Calu3 (cell line): Measurements from ENCODE around the gene MSANTD2. TPM values are rescaled to one million over a fixed set of nuclear protein-coding genes. Genes with fewer than 3 reads are reported as not detected.

Experiments used
- BruUV-seq: library from RNA; stranded (reverse); fragments of 400-500 nt; replicated peaks from 2 replicates; lab custom pipeline; 2021; lab: Mats Ljungman, UMichigan
- CTCF ChIA-PET: fragments of 300-600 bp; sonication (Branson Sonifier 250); formaldehyde crosslinking; loops from one replicate; lab custom pipeline; 2022; ENCODE audit warnings: antibody characterized with exemption; lab: Charles Lee
- DNase-seq: peaks from one replicate; pipeline ENCODE4 v3.0.0; 2022
- H3K27ac Mint-ChIP-seq: one replicate; pipeline ENCODE4 v1.8.0; 2022; ENCODE audit warnings: mixed read lengths; ENCODE audit not compliant: unreplicated experiment
- H3K27me3 Mint-ChIP-seq: one replicate; pipeline ENCODE4 v1.8.0; 2022; ENCODE audit warnings: mixed read lengths; ENCODE audit not compliant: unreplicated experiment
- H3K36me3 Mint-ChIP-seq: one replicate; pipeline ENCODE4 v1.8.0; 2022; ENCODE audit warnings: mild to moderate bottlenecking, moderate library complexity, mixed read lengths; ENCODE audit not compliant: insufficient read depth, unreplicated experiment
- H3K4me1 Mint-ChIP-seq: one replicate; pipeline ENCODE4 v1.8.0; 2022; ENCODE audit warnings: mild to moderate bottlenecking, low read depth, mixed read lengths; ENCODE audit not compliant: unreplicated experiment
- H3K4me3 Mint-ChIP-seq: one replicate; pipeline ENCODE4 v1.8.0; 2022; ENCODE audit warnings: mild to moderate bottlenecking, low read depth, moderate library complexity, mixed read lengths; ENCODE audit not compliant: unreplicated experiment
- H3K9me3 Mint-ChIP-seq: one replicate; pipeline ENCODE4 v1.8.0; 2022; ENCODE audit warnings: low read depth, mixed read lengths; ENCODE audit not compliant: unreplicated experiment
- CTCF ChIP-seq: fragments of 200-600 bp; IDR thresholded peaks from one replicate; pipeline ENCODE4 v1.8.0; 2022; ENCODE audit warnings: antibody characterized with exemption; ENCODE audit not compliant: unreplicated experiment
- intact Hi-C: fragments of 100-400 bp; cut with micrococcal nuclease; formaldehyde crosslinking; loops from one replicate; pipeline ENCODE4 v1.10.0; 2022; ENCODE audit not compliant: unreplicated experiment
- total RNA-seq: library from RNA; stranded (reverse); gene quantifications from 2 replicates; pipeline ENCODE4 v1.2.3, GENCODE V29; 2022

Gene MSANTD2
- total RNA-seq, 1 experiment from 2014 or later: 13.0 TPM

GRCh38 chr11:124784051-124784450 is 16.2 kb downstream of the MSANTD2 start:
- no TSS peak for BruUV-seq
- H3K4me3 Mint-ChIP-seq: no peak overlapping the region
- H3K27ac Mint-ChIP-seq: no peak overlapping the region
- no peaks in the 10 kb centered on the region for H3K4me1 Mint-ChIP-seq
- intact Hi-C loops: no loop called here
- DNase-seq: no peak
- CTCF ChIA-PET: interaction anchor here (0.5 kb wide), 1 partner anchor 18 kb away, joined by 3 read pairs; no protein-coding TSS in a partner anchor
- TF ChIP-seq CTCF: no peak
- H3K36me3 Mint-ChIP-seq: no peaks in the 10 kb centered on the region
- no peaks in the 10 kb centered on the region for H3K9me3 Mint-ChIP-seq
- no peaks in the 10 kb centered on the region for H3K27me3 Mint-ChIP-seq

- CTCF ChIA-PET: interaction anchor here (0.5 kb wide), 1 partner anchor 43 kb away, joined by 4 read pairs; no protein-coding TSS in a partner anchor
- no peak for DNase-seq
- Mint-ChIP-seq H3K9me3 (no peaks in the 10 kb centered on the region), H3K4me3 (no peak overlapping the region), H3K27me3 (no peaks in the 10 kb centered on the region), H3K27ac (no peak overlapping the region), H3K4me1 (peaks cover 7% of the 10 kb centered on the region), H3K36me3 (no peaks in the 10 kb centered on the region)
- intact Hi-C loops: no loop called here
- TF ChIP-seq CTCF: no peak
- no TSS peak for BruUV-seq
These were observed 17.2 kb downstream of the MSANTD2 start for GRCh38 chr11:124783002-124783401.

- Mint-ChIP-seq H3K36me3 (no peaks in the 10 kb centered on the region), H3K27ac (no peak overlapping the region), H3K9me3 (no peaks in the 10 kb centered on the region), H3K4me1 (peaks cover 7% of the 10 kb centered on the region), H3K27me3 (no peaks in the 10 kb centered on the region), H3K4me3 (no peak overlapping the region)
- no peak for TF ChIP-seq CTCF
- no peak for DNase-seq
- intact Hi-C loops: no loop called here
- CTCF ChIA-PET: no interaction called here
- BruUV-seq: no TSS peak
These were observed 20.6 kb downstream of the MSANTD2 start for GRCh38 chr11:124779568-124779967.

GRCh38 chr11:124778281-124778680 is 21.9 kb downstream of the MSANTD2 start:
- no peak for TF ChIP-seq CTCF
- H3K9me3 Mint-ChIP-seq: no peaks in the 10 kb centered on the region
- intact Hi-C loops: no loop called here
- peaks cover 7% of the 10 kb centered on the region for H3K4me1 Mint-ChIP-seq
- no peak for DNase-seq
- H3K27ac Mint-ChIP-seq: no peak overlapping the region
- H3K36me3 Mint-ChIP-seq: no peaks in the 10 kb centered on the region
- no peak overlapping the region for H3K4me3 Mint-ChIP-seq
- H3K27me3 Mint-ChIP-seq: no peaks in the 10 kb centered on the region
- CTCF ChIA-PET: interaction anchor here (1.7 kb wide), 1 partner anchor 109 kb away, joined by 4 read pairs; no protein-coding TSS in a partner anchor
- no TSS peak for BruUV-seq
